Colonic mucosa (tissue), 4 donors: Measurements from ENCODE around the gene PHF14. TPM values are rescaled to one million over a fixed set of nuclear protein-coding genes. Genes with fewer than 3 reads are reported as not detected.

Source experiments
- DNase-seq: peaks from one replicate; pipeline ENCODE4 v3.0.0-alpha.2; 2020
- H3K27ac ChIP-seq: fragments of 200-600 bp; one replicate; pipeline ENCODE4 v1.8.0; 2021
- H3K27me3 ChIP-seq: fragments of 200-600 bp; one replicate; pipeline ENCODE4 v1.8.0; 2021
- H3K36me3 ChIP-seq: fragments of 200-600 bp; one replicate; pipeline ENCODE4 v1.8.0; 2021
- H3K4me1 ChIP-seq: fragments of 200-600 bp; one replicate; pipeline ENCODE4 v1.8.0; 2021; ENCODE audit warnings: mild to moderate bottlenecking
- H3K4me3 ChIP-seq: fragments of 200-600 bp; one replicate; pipeline ENCODE4 v1.8.0; 2021
- H3K9ac ChIP-seq, 2 donors: one replicate each; pipeline ENCODE4 v1.7.0; 2013; ENCODE audit warnings: control low read depth in 2 of 2, low read depth in 2 of 2, low read length in 2 of 2
- H3K9me3 ChIP-seq: fragments of 200-600 bp; one replicate; pipeline ENCODE4 v1.8.0; 2021
- CTCF ChIP-seq: fragments of 200-600 bp; IDR thresholded peaks from one replicate; pipeline ENCODE4 v1.8.0; 2022; ENCODE audit warnings: antibody characterized with exemption, mild to moderate bottlenecking
- intact Hi-C: fragments of 100-400 bp; cut with DNase I; formaldehyde crosslinking; loops from one replicate; pipeline ENCODE4 v1.14.1; 2022
- total RNA-seq, 2 donors: library from RNA; stranded (reverse); fragmentation: NEBNext Ultra II Directional in 1 of 2; extraction: Animal tissue kit (Norgen Biotek cat#: 25700) in 1 of 2; gene quantifications; one replicate each; pipeline ENCODE4 v1.2.1, GENCODE V29; 2021
- donor health status: healthy.
- donor health status: DM: no; HTN: no; CAD: no.
- donor health status: DM: no; HTN: no; CAD: no.

Gene PHF14
- total RNA-seq, 2 donors from 2014 or later, result 25.8 to 28.5 TPM

- no peaks in the 10 kb centered on the region for H3K36me3 ChIP-seq
- H3K27ac ChIP-seq, result no peak overlapping the region
- no peaks in the 10 kb centered on the region for H3K27me3 ChIP-seq
- intact Hi-C loops, result no loop called here
- TF ChIP-seq CTCF, result no peak
- no peak overlapping the region for H3K4me3 ChIP-seq
- no peaks in the 10 kb centered on the region for H3K9me3 ChIP-seq
- H3K4me1 ChIP-seq, result no peaks in the 10 kb centered on the region
- no peak for DNase-seq
- no peak overlapping the region for H3K9ac ChIP-seq
These were observed 104.1 kb downstream of the PHF14 start for GRCh38 chr7:11077816-11078215.

DNA sequence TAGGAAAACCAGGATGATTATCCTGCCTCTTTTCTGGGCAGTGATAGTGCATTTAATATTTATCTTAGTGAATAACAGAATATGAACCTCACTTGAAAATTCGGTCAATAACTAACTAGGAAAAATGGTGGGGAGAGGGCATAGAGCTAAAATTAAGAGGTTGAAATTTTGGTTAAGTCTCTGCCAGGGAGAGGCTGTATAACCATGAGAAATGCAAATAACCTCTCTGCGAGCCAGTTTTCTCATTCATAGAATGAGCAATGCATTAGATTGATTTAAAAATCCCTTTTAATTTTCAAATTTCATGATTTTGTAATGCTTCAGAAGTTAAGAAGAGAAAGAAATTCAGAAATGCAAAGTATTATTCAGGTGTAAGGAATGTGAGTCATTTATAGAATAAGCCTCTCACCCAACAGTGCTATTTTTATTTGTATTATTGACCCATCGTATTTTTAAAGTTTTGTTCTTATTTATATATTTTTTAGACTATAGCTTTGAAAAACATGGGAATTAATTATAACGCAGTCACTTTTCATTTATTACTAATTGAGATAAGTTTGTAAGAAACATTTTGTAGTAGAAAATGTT, 104.7 kb downstream of the PHF14 start:
- Histone ChIP-seq H3K36me3 (no peaks in the 10 kb centered on the region), H3K27me3 (no peaks in the 10 kb centered on the region), H3K9ac (no peak overlapping the region)

DNA sequence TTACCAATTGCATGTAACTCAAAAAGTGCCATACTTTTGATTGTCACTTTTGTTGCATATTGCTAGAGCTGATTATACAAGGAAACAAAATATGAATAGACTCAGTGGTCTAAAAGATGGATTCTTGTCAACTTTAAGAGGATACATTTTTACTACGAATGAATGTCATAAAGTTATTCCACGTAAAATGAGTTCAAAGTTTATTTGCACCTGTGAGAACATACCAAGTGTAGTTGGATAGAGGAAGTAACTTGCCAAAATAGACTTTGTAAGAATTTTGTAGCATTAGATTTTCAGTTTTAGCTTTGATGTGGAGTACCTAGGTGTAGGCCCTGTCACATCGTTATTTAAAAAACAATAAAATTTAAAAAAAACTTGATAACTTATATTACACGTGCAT, 106.2 kb downstream of the PHF14 start:
- H3K4me1 ChIP-seq, result no peaks in the 10 kb centered on the region
- intact Hi-C loops, result no loop called here
- no peaks in the 10 kb centered on the region for H3K27me3 ChIP-seq
- no peak for TF ChIP-seq CTCF
- H3K9me3 ChIP-seq, result no peaks in the 10 kb centered on the region
- H3K36me3 ChIP-seq, result no peaks in the 10 kb centered on the region
- H3K27ac ChIP-seq, result no peak overlapping the region
- H3K9ac ChIP-seq, result no peak overlapping the region
- H3K4me3 ChIP-seq, result no peak overlapping the region
- DNase-seq, result no peak

More for the DNA sequence above, 104.7 kb downstream of the PHF14 start:
- Histone ChIP-seq H3K27ac (no peak overlapping the region), H3K4me3 (no peak overlapping the region), H3K9me3 (no peaks in the 10 kb centered on the region), H3K4me1 (no peaks in the 10 kb centered on the region)
- no peak for DNase-seq
- TF ChIP-seq CTCF, result no peak
- intact Hi-C loops, result no loop called here

GRCh38 chr7:11082121-11082520, 108.4 kb downstream of the PHF14 start:
- Histone ChIP-seq H3K4me3 (no peak overlapping the region), H3K27ac (no peak overlapping the region), H3K27me3 (no peaks in the 10 kb centered on the region), H3K36me3 (no peaks in the 10 kb centered on the region), H3K4me1 (no peaks in the 10 kb centered on the region), H3K9ac (no peak overlapping the region), H3K9me3 (no peaks in the 10 kb centered on the region)
- no peak for TF ChIP-seq CTCF
- intact Hi-C loops, result no loop called here
- DNase-seq, result no peak

DNA sequence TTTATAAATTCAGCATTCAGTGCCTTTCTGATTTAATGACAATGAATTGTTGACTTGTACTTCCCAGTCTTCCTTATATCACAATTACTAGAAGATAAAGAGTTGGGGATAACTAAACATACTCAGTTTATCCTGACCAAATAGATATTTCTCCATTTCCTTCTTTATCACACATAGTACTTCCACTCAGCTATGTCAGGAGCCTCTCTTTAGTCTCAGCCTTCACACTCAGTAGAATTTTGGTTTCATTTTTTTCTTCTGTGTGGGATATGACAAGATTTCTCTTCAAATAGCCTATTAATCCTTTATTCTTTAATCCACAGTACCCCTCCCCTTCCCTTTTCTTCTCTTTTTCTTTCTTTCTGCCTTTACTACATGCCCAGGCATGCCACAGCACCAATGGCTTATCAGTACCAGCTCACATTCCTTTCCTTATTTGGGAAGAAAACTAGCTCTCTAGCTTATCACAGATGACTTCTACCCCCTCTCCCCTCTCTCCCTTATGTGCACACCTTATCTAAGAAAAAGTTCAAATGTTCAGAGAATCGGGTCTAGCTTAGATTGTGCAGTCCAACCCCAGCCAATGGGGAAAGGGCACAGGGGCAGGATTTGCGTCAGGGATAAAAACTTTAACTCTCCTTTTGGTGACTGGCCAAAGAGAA, 109.0 kb downstream of the PHF14 start:
- no peaks in the 10 kb centered on the region for H3K27me3 ChIP-seq
- no peak overlapping the region for H3K9ac ChIP-seq
- intact Hi-C loops, result no loop called here

More for the DNA sequence above, 109.0 kb downstream of the PHF14 start:
- H3K36me3 ChIP-seq, result no peaks in the 10 kb centered on the region
- TF ChIP-seq CTCF, result no peak
- H3K27ac ChIP-seq, result no peak overlapping the region
- H3K4me1 ChIP-seq, result no peaks in the 10 kb centered on the region
- no peaks in the 10 kb centered on the region for H3K9me3 ChIP-seq
- no peak for DNase-seq
- H3K4me3 ChIP-seq, result no peak overlapping the region
